ENCODE results near the gene ACOT7.
A peak's percentile ranks its signal among the peaks of the same experiment; 100 is the strongest.

ACOT7 gene

GRCh38 chr1:6268415-6268814 lies 125.2 kb downstream of the ACOT7 start:
- DNase-seq (ENCODE audit: low read depth in 2 of 2) = no peak

GRCh38 chr1:6267686-6268322 lies 125.8 kb downstream of the ACOT7 start:
- no peak for DNase-seq (ENCODE audit: low read depth in 2 of 2)

GRCh38 chr1:6266641-6267040 lies 126.9 kb downstream of the ACOT7 start:
- DNase-seq (ENCODE audit: low read depth in 2 of 2) = no peak

GRCh38 chr1:6265151-6265550 lies 128.4 kb downstream of the ACOT7 start:
- no peak for DNase-seq (ENCODE audit: low read depth in 2 of 2)

- no peak for DNase-seq (ENCODE audit: low read depth in 2 of 2)
Observed at GRCh38 chr1:6263716-6264115, 129.9 kb downstream of the ACOT7 start.

- DNase-seq (ENCODE audit: low read depth in 2 of 2) = no peak
Observed at GRCh38 chr1:6262555-6263420, 130.8 kb downstream of the ACOT7 start.

GRCh38 chr1:6261615-6261995 lies 132.0 kb downstream of the ACOT7 start:
- DNase-seq (ENCODE audit: low read depth in 2 of 2) = no peak

GRCh38 chr1:6260961-6261614 lies 132.5 kb downstream of the ACOT7 start, which contains the start of gene GPR153:
Gene GPR153, minus strand, starts transcription at chr1:6261098. Its CDS starts 6,193 bp downstream, at chr1:6254905.
- peak; percentile 44 to 47 for DNase-seq (ENCODE audit: low read depth in 2 of 2)

GRCh38 chr1:6260433-6260934 lies 133.1 kb downstream of the ACOT7 start:
- no peak for DNase-seq (ENCODE audit: low read depth in 2 of 2)

- peak; percentile 69 to 72 for DNase-seq (ENCODE audit: low read depth in 2 of 2)
Observed at GRCh38 chr1:6259491-6260362, 133.8 kb downstream of the ACOT7 start.

- no peak for DNase-seq (ENCODE audit: low read depth in 2 of 2)
Observed at GRCh38 chr1:6258675-6259074, 134.9 kb downstream of the ACOT7 start.

- no peak for DNase-seq (ENCODE audit: low read depth in 2 of 2)
Observed at GRCh38 chr1:6257541-6258069, 136.0 kb downstream of the ACOT7 start.

GRCh38 chr1:6256645-6257044 lies 136.9 kb downstream of the ACOT7 start:
- DNase-seq (ENCODE audit: low read depth in 2 of 2) = no peak

GRCh38 chr1:6254691-6255090 lies 138.9 kb downstream of the ACOT7 start:
- no peak for DNase-seq (ENCODE audit: low read depth in 2 of 2)

GRCh38 chr1:6253380-6253779 lies 140.2 kb downstream of the ACOT7 start:
- DNase-seq (ENCODE audit: low read depth in 2 of 2) = no peak

GRCh38 chr1:6252374-6252710 lies 141.2 kb downstream of the ACOT7 start:
- DNase-seq (ENCODE audit: low read depth in 2 of 2) = no peak

- DNase-seq (ENCODE audit: low read depth in 2 of 2) = no peak
Observed at GRCh38 chr1:6251681-6252373, 141.7 kb downstream of the ACOT7 start.

GRCh38 chr1:6251233-6251632 lies 142.3 kb downstream of the ACOT7 start:
- DNase-seq (ENCODE audit: low read depth in 2 of 2) = no peak

GRCh38 chr1:6249739-6250689 lies 143.6 kb downstream of the ACOT7 start:
- no peak for DNase-seq (ENCODE audit: low read depth in 2 of 2)
